HEK293T (cell line): ENCODE results near the gene TLNRD1.

Experiments
- BHLHE40 ChIP-seq: fragments of 450-650 bp; IDR thresholded peaks from 2 replicates; pipeline ENCODE4 v1.6.1; 2016; ENCODE audit warnings: mild to moderate bottlenecking, moderate library complexity, borderline replicate concordance
- CTBP1 ChIP-seq: fragments of 450-650 bp; IDR thresholded peaks from 2 replicates; pipeline ENCODE4 v1.6.1; 2016; ENCODE audit warnings: borderline replicate concordance
- FOXK2 ChIP-seq: fragments of 450-650 bp; IDR thresholded peaks from 2 replicates; pipeline ENCODE4 v1.6.1; 2016; ENCODE audit warnings: mild to moderate bottlenecking
- FOXM1 ChIP-seq: fragments of 450-650 bp; IDR thresholded peaks from 2 replicates; pipeline ENCODE4 v1.6.1; 2017; ENCODE audit warnings: mild to moderate bottlenecking, borderline replicate concordance
- LEF1 ChIP-seq: fragments of 450-650 bp; IDR thresholded peaks from 2 replicates; pipeline ENCODE4 v1.6.1; 2017; ENCODE audit warnings: mild to moderate bottlenecking, borderline replicate concordance
- NFRKB ChIP-seq: fragments of 450-650 bp; IDR thresholded peaks from 2 replicates; pipeline ENCODE4 v1.6.1; 2016; ENCODE audit warnings: mild to moderate bottlenecking, moderate library complexity
- SP1 ChIP-seq: fragments of 450-650 bp; IDR thresholded peaks from 2 replicates; pipeline ENCODE4 v1.6.1; 2017
- TARDBP ChIP-seq: fragments of 450-650 bp; IDR thresholded peaks from 2 replicates; pipeline ENCODE4 v1.6.1; 2016
- ZNF384 ChIP-seq: fragments of 450-650 bp; IDR thresholded peaks from 2 replicates; pipeline ENCODE4 v1.6.1; 2016
- TF ChIP-seq, protein P1 (sequence below): fragments of 450-650 bp; IDR thresholded peaks from 2 replicates; pipeline ENCODE4 v1.6.1; 2016

DNA sequence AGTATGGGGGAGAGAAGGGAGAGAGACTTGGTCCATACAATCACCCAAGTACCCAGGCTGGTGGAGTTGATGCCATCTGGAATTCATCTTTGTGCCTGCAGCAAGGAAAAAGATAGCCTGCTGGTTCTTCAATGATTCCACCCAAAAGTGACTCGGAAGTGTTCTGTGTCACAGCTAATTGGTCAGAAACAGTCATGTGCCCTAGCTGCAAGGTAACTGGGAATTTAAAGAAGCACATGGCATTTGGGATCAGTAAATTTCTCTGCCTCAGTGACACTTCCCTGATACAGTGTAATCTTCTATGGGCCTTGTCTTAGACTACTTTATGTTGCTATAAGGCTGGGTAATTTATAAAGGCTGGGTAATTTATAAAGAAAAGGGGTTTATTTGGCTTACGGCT lies 17.5 kb downstream of the TLNRD1 start:
- no peak for TF ChIP-seq ZNF384
- TF ChIP-seq FOXM1, result no peak
- TF ChIP-seq LEF1, result no peak
- TF ChIP-seq, protein P1, sequence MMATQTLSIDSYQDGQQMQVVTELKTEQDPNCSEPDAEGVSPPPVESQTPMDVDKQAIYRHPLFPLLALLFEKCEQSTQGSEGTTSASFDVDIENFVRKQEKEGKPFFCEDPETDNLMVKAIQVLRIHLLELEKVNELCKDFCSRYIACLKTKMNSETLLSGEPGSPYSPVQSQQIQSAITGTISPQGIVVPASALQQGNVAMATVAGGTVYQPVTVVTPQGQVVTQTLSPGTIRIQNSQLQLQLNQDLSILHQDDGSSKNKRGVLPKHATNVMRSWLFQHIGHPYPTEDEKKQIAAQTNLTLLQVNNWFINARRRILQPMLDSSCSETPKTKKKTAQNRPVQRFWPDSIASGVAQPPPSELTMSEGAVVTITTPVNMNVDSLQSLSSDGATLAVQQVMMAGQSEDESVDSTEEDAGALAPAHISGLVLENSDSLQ, result no peak
- no peak for TF ChIP-seq TARDBP
- no peak for TF ChIP-seq NFRKB
- TF ChIP-seq FOXK2, result no peak
- no peak for TF ChIP-seq BHLHE40
- TF ChIP-seq SP1, result no peak
- no peak for TF ChIP-seq CTBP1
